Measurements from ENCODE around the gene GTF2F2.

The GTF2F2 gene

DNA sequence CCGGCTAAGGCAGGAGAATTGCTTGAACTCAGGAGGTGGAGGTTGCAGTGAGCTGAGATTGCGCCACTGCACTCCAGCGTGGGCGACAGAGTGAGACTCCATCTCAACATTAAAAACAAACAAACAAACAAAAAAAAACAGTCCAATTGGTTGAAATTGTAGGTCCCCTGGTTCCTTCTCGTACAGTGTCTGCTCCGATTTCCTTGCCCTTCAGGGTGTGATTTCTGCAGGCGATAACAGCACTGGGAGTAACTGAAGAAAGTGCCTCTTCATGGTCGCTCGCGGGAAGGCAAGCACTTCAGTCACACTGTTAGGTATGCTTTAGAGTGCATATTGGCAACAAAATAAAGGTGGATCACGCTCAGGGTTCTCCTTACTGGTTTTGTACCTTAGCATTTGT, 181.0 kb downstream of the GTF2F2 start:
- no peak for DNase-seq (ENCODE audit: low read depth)

GRCh38 chr13:45302507-45302906, 182.2 kb downstream of the GTF2F2 start:
- DNase-seq (ENCODE audit: low read depth): no peak

DNA sequence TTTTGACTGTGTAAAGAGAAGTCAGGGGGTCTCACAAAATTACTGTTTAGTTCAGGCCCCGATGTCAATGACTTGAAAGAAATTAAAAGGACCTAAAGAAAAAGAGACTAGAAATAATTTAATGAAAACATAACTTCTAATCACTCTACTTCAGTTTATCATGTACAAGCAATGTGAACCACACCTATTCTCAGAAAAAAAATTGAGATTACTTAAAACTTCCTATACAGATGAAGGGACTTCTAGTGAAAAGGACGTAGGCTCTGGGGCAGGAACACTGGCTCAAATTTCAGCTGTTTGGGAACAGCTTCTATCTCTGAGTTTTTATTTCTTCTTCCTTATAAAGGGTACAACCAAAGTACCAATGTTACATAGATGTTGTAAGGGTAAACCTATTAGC, 182.7 kb downstream of the GTF2F2 start:
- DNase-seq (ENCODE audit: low read depth): no peak

- DNase-seq (ENCODE audit: low read depth): no peak
Observed at GRCh38 chr13:45303866-45304265, 183.6 kb downstream of the GTF2F2 start.

GRCh38 chr13:45305079-45305478, 184.8 kb downstream of the GTF2F2 start:
- DNase-seq (ENCODE audit: low read depth): no peak

- no peak for DNase-seq (ENCODE audit: low read depth)
Observed at GRCh38 chr13:45306966-45307365, 186.7 kb downstream of the GTF2F2 start.

GRCh38 chr13:45310341-45311131, 190.2 kb downstream of the GTF2F2 start:
- no peak for DNase-seq (ENCODE audit: low read depth)

GRCh38 chr13:45314822-45315221, 194.5 kb downstream of the GTF2F2 start:
- DNase-seq (ENCODE audit: low read depth): no peak

GRCh38 chr13:45315520-45316167, 195.3 kb downstream of the GTF2F2 start:
- no peak for DNase-seq (ENCODE audit: low read depth)

GRCh38 chr13:45316338-45316737, 196.0 kb downstream of the GTF2F2 start:
- no peak for DNase-seq (ENCODE audit: low read depth)

DNA sequence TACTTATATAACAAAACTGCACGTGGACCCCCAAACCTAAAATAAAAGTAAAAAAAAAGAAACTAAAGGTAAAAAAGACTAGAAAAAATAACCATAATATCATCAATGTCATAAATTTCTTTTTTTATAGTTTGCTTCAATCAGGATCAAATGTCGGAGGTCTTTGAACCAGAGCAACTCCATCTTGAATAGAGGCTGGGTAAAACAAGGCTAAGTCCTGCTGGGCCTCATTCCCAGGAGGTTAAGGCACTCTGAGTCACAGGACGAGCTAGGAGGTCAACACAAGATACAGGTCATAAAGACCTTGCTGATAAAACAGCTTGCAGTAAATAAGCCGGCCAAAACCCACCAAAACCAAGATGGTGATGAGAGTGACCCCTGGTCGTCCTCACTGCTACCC, 196.7 kb downstream of the GTF2F2 start:
- no peak for DNase-seq (ENCODE audit: low read depth)

- DNase-seq (ENCODE audit: low read depth): no peak
Observed at GRCh38 chr13:45320876-45321629, 200.7 kb downstream of the GTF2F2 start.

- DNase-seq (ENCODE audit: low read depth): no peak
Observed at GRCh38 chr13:45325806-45326205, 205.5 kb downstream of the GTF2F2 start.

DNA sequence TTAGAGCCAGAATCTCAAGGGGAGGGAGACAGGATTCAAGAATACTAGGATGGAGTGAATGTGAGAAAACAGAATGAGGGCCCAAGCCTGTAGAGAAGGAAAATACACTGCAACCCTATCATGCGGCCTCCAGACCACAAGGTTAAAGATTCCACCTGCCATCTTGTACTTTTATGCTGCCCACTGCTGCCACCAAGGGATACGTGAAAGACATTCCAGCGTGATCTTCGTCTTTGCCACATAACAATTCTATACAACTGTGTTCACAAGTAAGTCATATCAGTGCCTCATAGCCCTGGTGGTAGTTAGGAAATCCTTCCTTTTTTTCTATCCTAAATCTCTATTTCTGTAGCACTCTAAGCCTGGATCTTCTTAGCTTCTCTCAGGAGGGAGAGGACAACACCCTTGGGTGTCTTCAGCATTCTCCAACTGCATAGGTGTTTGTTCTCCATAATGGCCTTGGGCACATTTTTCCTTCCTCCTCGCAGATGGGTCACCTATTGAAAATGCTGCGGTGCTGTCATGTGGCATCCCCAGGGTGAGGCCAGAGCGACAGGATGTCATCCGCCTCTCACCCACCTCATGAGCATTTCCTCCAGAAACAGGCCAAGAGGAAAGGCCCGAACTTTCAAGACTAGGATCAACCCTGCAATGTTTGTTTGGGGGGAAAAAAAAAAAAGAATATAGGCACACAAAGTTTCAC, 207.1 kb downstream of the GTF2F2 start:
- DNase-seq (ENCODE audit: low read depth): no peak

GRCh38 chr13:45328661-45329111, 208.4 kb downstream of the GTF2F2 start:
- no peak for DNase-seq (ENCODE audit: low read depth)

- DNase-seq (ENCODE audit: low read depth): no peak
Observed at GRCh38 chr13:45331123-45331619, 210.9 kb downstream of the GTF2F2 start.

DNA sequence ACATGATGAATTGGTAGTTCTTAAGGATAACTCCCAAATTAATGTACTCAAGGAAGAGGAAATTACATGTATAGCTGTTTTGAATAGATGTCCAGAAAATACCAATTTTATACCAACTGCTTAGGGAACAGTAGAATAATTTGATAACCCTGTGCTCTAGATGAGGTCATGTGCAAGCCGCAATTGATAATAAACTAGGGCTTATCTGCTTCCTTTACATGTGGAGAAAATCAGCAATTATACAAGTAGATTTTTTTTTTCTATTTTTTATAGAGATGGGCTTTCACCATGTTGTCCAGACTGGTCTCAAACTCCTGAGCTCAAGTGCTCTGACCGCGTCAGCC, 211.4 kb downstream of the GTF2F2 start:
- no peak for DNase-seq (ENCODE audit: low read depth)

DNA sequence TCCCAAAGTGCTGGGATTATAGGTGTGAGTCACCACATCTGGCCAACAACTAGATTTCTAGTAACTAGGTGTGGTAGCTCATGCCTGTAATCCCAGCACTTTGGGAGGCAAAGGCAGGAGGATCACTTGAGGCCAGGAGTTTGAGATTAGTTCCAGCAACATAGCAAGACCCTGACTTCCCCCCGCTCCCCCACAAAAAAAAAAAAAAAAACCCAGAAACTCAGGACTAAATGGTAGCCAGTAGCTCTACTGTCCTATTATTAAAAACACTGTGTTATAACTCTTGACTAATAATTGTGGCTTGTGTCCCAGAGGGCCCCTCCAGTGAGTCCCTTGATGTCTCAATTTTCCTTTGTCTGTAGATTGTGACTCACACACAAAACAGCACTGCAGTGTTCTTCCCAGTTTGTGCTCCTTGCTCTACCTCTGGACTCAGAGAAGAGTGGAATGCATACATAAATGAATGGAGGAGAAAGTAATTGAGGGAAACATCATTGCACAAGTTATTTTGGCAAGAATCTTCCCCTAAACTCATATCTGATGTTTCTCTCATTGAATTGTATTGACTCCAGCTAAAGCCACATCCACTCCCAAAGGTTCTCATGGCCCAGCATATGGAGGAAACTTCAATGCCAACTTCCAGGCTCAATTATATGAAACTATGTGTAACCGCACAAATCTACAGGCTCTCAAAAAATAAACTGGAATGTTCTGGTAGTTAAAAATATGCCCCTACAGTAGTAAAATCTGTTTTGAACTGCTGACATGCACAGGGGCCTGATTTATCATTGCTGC, 211.9 kb downstream of the GTF2F2 start:
- no peak for DNase-seq (ENCODE audit: low read depth)

GRCh38 chr13:45332831-45333219, 212.5 kb downstream of the GTF2F2 start:
- DNase-seq (ENCODE audit: low read depth): no peak

DNA sequence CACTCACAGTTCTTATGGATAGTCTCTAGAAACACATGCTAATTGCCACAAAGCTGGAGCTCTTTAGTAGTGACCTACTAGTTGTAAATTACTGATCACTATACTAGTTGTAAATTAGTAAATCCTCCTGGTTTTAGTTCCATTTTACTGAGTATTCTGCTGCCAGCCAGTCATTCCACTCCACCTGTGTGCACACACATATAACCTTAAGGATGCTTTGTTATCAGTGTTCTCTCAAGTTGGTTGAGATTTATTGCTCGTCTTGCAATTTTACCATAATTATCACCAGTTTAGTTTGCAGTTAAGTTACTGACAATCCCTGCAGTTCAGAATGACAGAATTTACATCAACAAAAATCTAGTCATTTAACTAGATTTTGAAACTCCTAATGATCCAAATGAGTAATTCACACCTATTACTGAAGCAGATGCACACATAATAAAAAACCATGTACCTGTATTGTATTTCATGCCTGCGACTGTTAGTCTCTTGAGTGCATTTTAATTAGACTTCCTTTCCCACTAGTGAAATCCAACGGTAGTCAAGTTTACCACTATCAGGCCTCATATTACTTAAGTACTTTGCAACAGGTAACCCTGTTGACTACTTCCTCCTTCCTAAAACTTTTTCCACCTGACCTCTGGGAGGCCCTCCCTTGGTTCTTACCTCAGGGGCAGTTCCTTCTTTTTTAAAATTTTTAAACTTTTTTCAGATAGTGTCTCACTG, 213.1 kb downstream of the GTF2F2 start:
- no peak for DNase-seq (ENCODE audit: low read depth)
